RWPE2 (cell line): ENCODE measurements around the gene PDZD8.

Source experiments
- ATAC-seq: fragments of 200-7000 bp; cut with Tn5 transposase; 3 replicates; pipeline ENCODE4 v1.9.1; 2021; ENCODE audit warnings: low read depth
- DNase-seq: peaks from one replicate; pipeline ENCODE4 v3.0.0-alpha.2; 2020; ENCODE audit warnings: low spot score
- H3K27ac ChIP-seq: fragments of 450-650 bp; 2 replicates; pipeline ENCODE4 v1.5.1; 2017; ENCODE audit warnings: mild to moderate bottlenecking; ENCODE audit not compliant: poor library complexity, severe bottlenecking
- H3K27me3 ChIP-seq: fragments of 250-450 bp; sonication (Bioruptor Pico); 2 replicates; pipeline ENCODE4 v1.5.1; 2021; ENCODE audit warnings: mild to moderate bottlenecking, moderate library complexity; ENCODE audit not compliant: insufficient read depth, poor library complexity, severe bottlenecking
- H3K36me3 ChIP-seq: fragments of 250-450 bp; sonication (Bioruptor Pico); 2 replicates; pipeline ENCODE4 v1.5.1; 2020; ENCODE audit warnings: low read depth, mild to moderate bottlenecking, moderate library complexity
- H3K4me1 ChIP-seq: fragments of 250-450 bp; sonication (Bioruptor Pico); 2 replicates; pipeline ENCODE4 v1.5.1; 2021; ENCODE audit warnings: mild to moderate bottlenecking, moderate library complexity; ENCODE audit not compliant: insufficient read depth, poor library complexity, severe bottlenecking
- H3K4me3 ChIP-seq: fragments of 250-450 bp; sonication (Bioruptor Pico); 2 replicates; pipeline ENCODE4 v1.5.1; 2021; ENCODE audit warnings: mild to moderate bottlenecking, moderate library complexity; ENCODE audit not compliant: severe bottlenecking
- H3K9me3 ChIP-seq: fragments of 250-450 bp; sonication (Bioruptor Pico); 2 replicates; pipeline ENCODE4 v1.5.1; 2021; ENCODE audit warnings: mild to moderate bottlenecking, moderate library complexity; ENCODE audit not compliant: severe bottlenecking
- CTCF ChIP-seq: fragments of 450-650 bp; IDR thresholded peaks from one replicate; pipeline ENCODE4 v1.5.1; 2017; ENCODE audit warnings: mild to moderate bottlenecking, moderate library complexity; ENCODE audit not compliant: poor library complexity, severe bottlenecking

PDZD8 gene

GRCh38 chr10:117254774-117255735, 120.2 kb downstream of the PDZD8 start:
- no peak for DNase-seq
- no peak for ATAC-seq
- Histone ChIP-seq H3K9me3 (no peaks in the 10 kb centered on the region), H3K27ac (no peak overlapping the region), H3K4me3 (no peak overlapping the region), H3K27me3 (peaks cover 3% of the 10 kb centered on the region), H3K4me1 (no peaks in the 10 kb centered on the region), H3K36me3 (no peaks in the 10 kb centered on the region)
- TF ChIP-seq CTCF, result no peak

GRCh38 chr10:117254338-117254737, 120.9 kb downstream of the PDZD8 start:
- Histone ChIP-seq H3K27me3 (peaks cover 3% of the 10 kb centered on the region), H3K9me3 (no peaks in the 10 kb centered on the region), H3K27ac (no peak overlapping the region), H3K36me3 (no peaks in the 10 kb centered on the region), H3K4me1 (no peaks in the 10 kb centered on the region), H3K4me3 (no peak overlapping the region)
- no peak for TF ChIP-seq CTCF
- DNase-seq (no peak), ATAC-seq (no peak)

- ATAC-seq (no peak), DNase-seq (no peak)
- no peak overlapping the region for H3K4me3 ChIP-seq
- H3K27ac ChIP-seq, result no peak overlapping the region
- no peaks in the 10 kb centered on the region for H3K4me1 ChIP-seq
- no peak for TF ChIP-seq CTCF
- H3K27me3 ChIP-seq, result no peaks in the 10 kb centered on the region
- no peaks in the 10 kb centered on the region for H3K9me3 ChIP-seq
- no peaks in the 10 kb centered on the region for H3K36me3 ChIP-seq
These were observed 121.3 kb downstream of the PDZD8 start for GRCh38 chr10:117253908-117254307.

- TF ChIP-seq CTCF, result no peak
- Histone ChIP-seq H3K4me3 (no peak overlapping the region), H3K4me1 (no peaks in the 10 kb centered on the region), H3K27me3 (peaks cover 2% of the 10 kb centered on the region), H3K36me3 (no peaks in the 10 kb centered on the region), H3K9me3 (no peaks in the 10 kb centered on the region), H3K27ac (no peak overlapping the region)
- no peak for ATAC-seq
- DNase-seq, result no peak
These were observed 124.8 kb downstream of the PDZD8 start for GRCh38 chr10:117250411-117250810.

GRCh38 chr10:117249493-117250093, 125.6 kb downstream of the PDZD8 start:
- H3K4me1 ChIP-seq, result no peaks in the 10 kb centered on the region
- no peaks in the 10 kb centered on the region for H3K36me3 ChIP-seq
- DNase-seq (no peak), ATAC-seq (no peak)
- H3K27ac ChIP-seq, result no peak overlapping the region
- peaks cover 2% of the 10 kb centered on the region for H3K27me3 ChIP-seq
- no peak overlapping the region for H3K4me3 ChIP-seq
- no peaks in the 10 kb centered on the region for H3K9me3 ChIP-seq
- TF ChIP-seq CTCF, result no peak
